NCI-H345 treated with DMSO at 0.1 percent for 48 hours (cell line): ENCODE results near the gene ST3GAL6.

Source experiments
- DNase-seq: peaks from one replicate; lab custom pipeline; 2025; ENCODE audit not compliant: unreplicated experiment; lab: John Stamatoyannopoulos, UW

The ST3GAL6 gene

GRCh38 chr3:98843266-98843959, 80.3 kb downstream of the ST3GAL6 start:
- no peak for DNase-seq
